Measurements from ENCODE around the gene PRKD1.

The PRKD1 gene

GRCh38 chr14:29927376-29928116, at the start of gene PRKD1:
PRKD1 (minus strand) TSS chr14:29927847.
- peak; percentile 82 for DNase-seq (ENCODE audit: low spot score)

GRCh38 chr14:29971101-29971500, 43.5 kb upstream of the PRKD1 start:
- DNase-seq (ENCODE audit: low spot score), result no peak

DNA sequence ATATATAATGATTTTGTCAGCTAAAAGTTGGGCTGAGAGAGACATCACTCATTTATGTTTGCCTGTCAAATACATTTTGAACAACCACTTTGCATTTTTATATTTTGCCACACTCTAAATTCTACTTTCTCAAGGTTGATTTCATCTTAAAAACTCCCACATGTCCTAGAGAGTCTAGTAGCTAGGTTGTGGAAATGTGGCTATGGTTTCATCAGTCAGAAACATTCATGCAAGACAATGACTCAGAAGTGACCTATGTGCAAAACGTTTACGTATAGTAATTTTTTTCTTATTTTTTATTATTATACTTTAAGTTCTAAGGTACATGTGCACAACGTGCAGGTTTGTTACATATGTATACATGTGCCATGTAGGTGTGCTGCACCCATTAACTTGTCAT, 27.4 kb upstream of the PRKD1 start:
- DNase-seq (ENCODE audit: low spot score), result no peak

GRCh38 chr14:29953501-29953900, 25.9 kb upstream of the PRKD1 start:
- DNase-seq (ENCODE audit: low spot score), result no peak

DNA sequence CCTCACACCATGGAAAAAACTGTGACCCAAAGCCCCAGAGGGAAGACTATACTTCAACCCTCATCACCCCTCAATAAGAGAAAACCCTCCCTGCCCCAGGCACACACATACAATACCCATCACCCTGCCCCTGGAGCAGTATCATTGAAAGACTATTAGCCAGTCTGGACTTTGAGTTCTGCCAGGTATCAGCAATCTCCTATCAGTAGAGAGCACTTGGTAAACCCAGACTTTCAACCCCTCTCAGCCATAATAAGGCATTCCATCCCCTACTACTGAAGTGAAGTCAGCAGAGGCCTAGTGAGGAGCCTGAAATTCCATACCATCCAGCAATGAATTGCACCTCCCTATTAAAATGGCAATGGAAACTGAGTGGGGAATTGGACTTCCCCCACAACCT, 16.4 kb upstream of the PRKD1 start:
- no peak for DNase-seq (ENCODE audit: low spot score)

GRCh38 chr14:29941401-29941800, 13.8 kb upstream of the PRKD1 start:
- no peak for DNase-seq (ENCODE audit: low spot score)

DNA sequence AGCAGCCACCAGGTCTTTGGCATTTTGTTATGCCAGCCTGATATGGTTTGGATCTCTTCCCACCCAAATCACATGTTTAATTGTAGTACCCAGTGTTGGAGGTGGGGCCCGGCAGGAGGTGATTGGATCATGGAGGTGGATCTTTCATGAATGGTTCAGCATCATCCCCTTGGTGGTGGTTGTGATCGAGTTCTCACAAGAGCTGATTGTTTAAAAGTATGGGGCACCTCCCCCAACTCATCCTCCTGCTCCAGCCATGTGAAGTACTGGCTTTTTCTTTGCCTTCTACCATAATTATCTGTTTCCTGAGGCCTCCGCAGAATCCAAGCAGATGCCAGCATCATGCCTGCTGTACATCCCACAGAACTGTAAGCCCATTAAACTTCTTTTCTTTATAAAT, 12.8 kb upstream of the PRKD1 start:
- no peak for DNase-seq (ENCODE audit: low spot score)

DNA sequence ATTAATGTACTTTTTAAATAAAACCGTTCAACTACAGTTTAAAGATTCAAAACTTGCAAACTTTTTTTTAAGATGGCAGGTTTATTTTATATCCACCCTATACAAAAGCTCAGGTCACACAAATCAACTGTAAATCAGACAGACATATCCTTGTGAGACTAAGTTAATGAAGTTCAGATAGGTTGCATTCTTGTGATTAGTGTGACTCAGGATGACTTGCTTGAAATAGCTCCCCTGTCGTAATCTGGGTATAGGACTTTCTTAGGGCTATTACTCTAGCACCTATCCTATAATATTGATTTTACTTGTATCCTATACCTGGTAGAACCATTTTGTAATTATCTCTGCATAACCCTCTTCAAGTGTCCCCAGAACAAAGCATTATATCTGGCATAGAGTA, 9.5 kb upstream of the PRKD1 start:
- DNase-seq (ENCODE audit: low spot score), result no peak

GRCh38 chr14:29930283-29930682, 2.6 kb upstream of the PRKD1 start:
- no peak for DNase-seq (ENCODE audit: low spot score)

DNA sequence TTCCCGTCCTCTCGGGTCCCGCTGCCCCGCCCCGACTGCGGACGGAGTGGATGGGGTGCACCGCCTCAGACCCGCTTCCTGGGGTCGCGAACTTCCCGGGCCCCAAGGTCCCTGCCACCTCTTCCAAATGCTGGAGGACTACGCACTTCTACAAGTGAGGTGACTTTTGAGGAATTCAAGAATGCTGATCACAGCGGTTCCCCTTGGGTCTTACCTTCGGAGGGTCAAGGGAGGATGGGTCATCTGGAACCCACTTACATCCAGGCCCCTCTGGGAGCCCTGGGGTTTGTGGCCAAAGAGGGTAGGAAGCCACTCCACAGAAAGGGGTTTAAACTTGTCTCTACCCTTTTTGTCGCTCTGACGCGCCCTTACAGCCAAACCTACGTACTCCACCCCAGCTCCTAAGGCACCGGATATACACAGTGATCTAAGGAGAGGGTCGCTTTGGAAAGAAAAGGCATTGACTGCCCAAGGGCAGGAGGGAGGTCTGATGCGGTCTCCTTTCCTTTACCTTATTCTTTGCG, 532 bp upstream of the PRKD1 start:
- DNase-seq (ENCODE audit: low spot score), result no peak

- DNase-seq (ENCODE audit: low spot score), result peak; percentile 45
Measured at GRCh38 chr14:29926701-29927375, 809 bp downstream of the PRKD1 start.

DNA sequence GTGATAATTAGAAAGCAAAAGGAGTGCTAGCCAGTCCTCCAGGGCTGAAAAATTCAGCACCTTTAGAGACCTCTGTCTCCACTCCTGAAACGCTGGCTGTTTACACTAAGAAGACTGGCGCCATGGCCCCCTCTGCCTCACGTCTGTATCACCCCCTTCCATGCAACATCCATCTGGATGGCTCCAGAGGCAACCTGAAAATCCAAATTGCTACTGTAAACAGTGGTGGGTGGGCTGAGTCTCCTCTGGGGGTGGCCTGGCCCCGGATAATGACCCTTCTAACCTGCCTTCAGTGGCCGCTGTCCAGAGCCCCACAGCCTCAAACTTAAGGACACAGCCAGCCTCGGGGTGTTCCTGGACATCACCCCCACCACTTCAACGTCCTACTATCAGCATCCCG, 1.4 kb downstream of the PRKD1 start:
- no peak for DNase-seq (ENCODE audit: low spot score)

DNA sequence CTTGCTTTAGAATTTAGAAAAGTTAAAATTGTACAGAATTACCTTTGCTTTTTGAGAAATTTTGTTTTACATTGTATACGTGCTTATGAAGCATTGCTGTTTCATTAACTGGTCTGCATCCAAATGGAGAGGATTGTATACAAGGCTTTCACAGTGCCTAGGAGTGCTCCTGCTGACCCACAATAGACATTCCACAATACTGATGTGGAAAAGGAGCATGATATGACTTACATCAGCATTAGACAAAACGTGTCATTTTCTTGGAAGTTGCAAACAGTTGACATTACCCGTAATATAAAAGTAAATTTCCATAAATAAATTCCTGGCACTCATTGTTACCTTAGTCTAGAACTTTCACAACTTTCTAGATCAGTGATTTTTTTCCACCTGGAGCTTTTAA, 1.9 kb downstream of the PRKD1 start:
- no peak for DNase-seq (ENCODE audit: low spot score)

- DNase-seq (ENCODE audit: low spot score), result peak; percentile 63
Measured at GRCh38 chr14:29925101-29925722, 2.4 kb downstream of the PRKD1 start.

DNA sequence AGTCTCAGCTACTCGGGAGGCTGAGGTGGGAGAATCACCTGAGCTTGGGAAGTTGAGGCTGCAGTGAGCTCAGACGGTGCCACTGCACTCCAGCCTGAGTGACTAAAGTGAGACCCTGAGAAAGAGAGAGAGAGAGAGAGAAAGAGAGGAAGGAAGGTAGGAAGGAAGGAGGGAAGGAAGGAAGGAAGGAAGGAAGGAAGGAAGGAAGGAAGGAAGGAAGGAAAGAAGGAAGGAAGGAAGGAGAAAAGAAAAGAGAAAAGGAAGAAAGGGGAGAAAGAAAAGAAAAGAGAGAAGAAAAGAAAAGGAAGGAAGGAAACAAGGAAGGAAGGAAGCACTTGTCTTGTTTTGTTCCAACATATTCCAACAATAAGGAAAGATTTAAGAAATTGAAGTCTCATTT, 7.8 kb downstream of the PRKD1 start:
- no peak for DNase-seq (ENCODE audit: low spot score)

DNA sequence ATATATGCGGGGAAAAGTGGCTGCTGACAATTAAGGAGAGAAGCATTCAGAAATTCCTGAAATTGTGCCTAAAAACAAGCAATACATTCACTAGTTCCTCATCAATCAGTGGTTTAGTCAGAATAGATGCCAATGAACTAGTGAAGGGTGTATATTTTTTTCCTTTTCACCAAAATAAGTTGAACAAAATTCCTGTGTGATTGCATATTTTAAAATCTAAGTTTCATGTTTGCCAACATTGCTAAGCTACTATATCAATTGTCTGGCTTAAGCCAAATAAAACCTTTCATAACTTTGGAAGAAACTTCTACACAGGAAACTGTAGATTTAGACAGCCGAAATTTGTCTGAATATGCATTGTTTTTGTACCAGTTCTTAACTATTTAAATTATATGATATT, 8.7 kb downstream of the PRKD1 start:
- DNase-seq (ENCODE audit: low spot score), result no peak

DNA sequence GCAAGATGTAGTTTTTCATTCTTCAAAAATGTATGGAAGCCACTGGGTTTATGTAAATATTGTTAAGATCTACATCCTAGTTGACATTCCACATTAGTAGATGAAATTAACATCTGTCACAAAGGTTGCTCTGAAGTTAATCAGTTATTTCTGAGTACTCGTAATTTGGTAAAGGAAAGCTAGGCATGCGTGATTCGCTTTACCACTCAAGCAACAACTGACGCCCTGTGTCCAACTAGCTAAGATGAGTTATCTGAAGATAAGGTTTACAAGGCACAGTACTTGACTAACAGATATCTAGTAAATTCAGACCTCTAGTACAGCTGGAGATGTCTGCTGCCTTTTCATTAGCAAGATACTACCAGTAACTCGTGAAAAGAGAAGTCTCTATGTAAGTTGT, 14.1 kb downstream of the PRKD1 start:
- DNase-seq (ENCODE audit: low spot score), result no peak

GRCh38 chr14:29911810-29912209, 15.8 kb downstream of the PRKD1 start:
- DNase-seq (ENCODE audit: low spot score), result no peak

- DNase-seq (ENCODE audit: low spot score), result no peak
Measured at GRCh38 chr14:29908652-29909577, 18.7 kb downstream of the PRKD1 start.

DNA sequence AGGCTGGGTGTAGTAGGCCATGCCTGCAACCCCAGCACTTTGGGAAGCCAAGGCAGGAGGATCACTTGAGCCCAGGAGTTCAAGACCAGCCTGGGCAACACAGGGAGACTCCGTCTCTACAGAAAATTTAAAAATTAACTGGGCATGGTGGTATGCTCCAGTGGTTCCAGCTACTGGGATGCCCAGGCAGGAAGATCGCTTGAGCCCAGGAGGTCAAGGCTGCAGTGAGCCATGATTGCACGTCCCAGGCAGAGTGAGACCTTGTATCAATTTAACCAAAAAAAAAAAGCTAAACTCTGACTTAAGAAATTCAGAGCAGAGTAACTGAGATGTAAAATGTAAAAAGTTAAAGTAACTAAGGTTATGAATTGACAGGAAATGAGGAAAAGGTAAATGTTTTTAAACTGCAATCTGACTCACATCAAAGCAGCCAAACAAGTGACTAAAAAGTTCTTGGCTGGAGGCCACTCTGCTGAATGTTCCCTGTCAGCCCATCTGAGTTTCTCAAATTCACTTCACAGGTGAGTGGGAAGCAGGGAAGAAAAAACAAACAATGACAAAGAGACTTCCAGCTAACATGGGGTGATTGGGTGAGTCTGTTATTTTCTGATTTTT, 21.3 kb downstream of the PRKD1 start:
- DNase-seq (ENCODE audit: low spot score), result no peak

- no peak for DNase-seq (ENCODE audit: low spot score)
Measured at GRCh38 chr14:29905543-29905942, 22.1 kb downstream of the PRKD1 start.

Data from hepatic stellate cell (primary cell).